Activated CD8-positive, alpha-beta T cell treated with anti-CD3 and anti-CD28 coated beads for 36 hours (primary cell): ENCODE data around the gene GNS. TPM values are rescaled to one million over a fixed set of nuclear protein-coding genes. Genes with fewer than 3 reads are reported as not detected.

Experiments used
- ATAC-seq: fragments of 200-7000 bp; cut with Tn5 transposase; one replicate; pipeline ENCODE4 v1.10.0; 2021; ENCODE audit warnings: mild to moderate bottlenecking, moderate library complexity
- CTCF ChIA-PET: fragments of 350-600 bp; sonication (Branson Sonifier 250); formaldehyde crosslinking; loops from one replicate; lab custom pipeline; 2021; ENCODE audit warnings: antibody characterized with exemption; lab: Charles Lee
- POLR2A ChIA-PET: fragments of 350-600 bp; sonication (Branson Sonifier 250); formaldehyde crosslinking; loops from one replicate; lab custom pipeline; 2021; ENCODE audit warnings: antibody characterized with exemption; lab: Charles Lee
- DNase-seq: peaks from one replicate; pipeline ENCODE4 v3.0.0-alpha.2; 2020
- H3K27ac Mint-ChIP-seq: one replicate; pipeline ENCODE4 v1.8.0; 2021; ENCODE audit warnings: mild to moderate bottlenecking, mixed read lengths
- H3K27me3 Mint-ChIP-seq: one replicate; pipeline ENCODE4 v1.8.0; 2021; ENCODE audit warnings: mixed read lengths
- H3K36me3 Mint-ChIP-seq: one replicate; pipeline ENCODE4 v1.8.0; 2021; ENCODE audit warnings: low read depth, mixed read lengths
- H3K4me1 Mint-ChIP-seq: one replicate; pipeline ENCODE4 v1.8.0; 2021; ENCODE audit warnings: low read depth, mixed read lengths
- H3K4me3 Mint-ChIP-seq: one replicate; pipeline ENCODE4 v1.8.0; 2021; ENCODE audit warnings: mild to moderate bottlenecking, moderate library complexity, mixed read lengths
- H3K9me3 Mint-ChIP-seq: one replicate; pipeline ENCODE4 v1.8.0; 2021; ENCODE audit warnings: mixed read lengths
- intact Hi-C: fragments of 100-400 bp; cut with micrococcal nuclease; formaldehyde crosslinking; loops from one replicate; pipeline ENCODE4 v1.10.0; 2022
- total RNA-seq, 2 experiments: library from RNA; stranded (reverse); gene quantifications; one replicate each; pipeline ENCODE4 v1.2.3, GENCODE V29; 2021
- TF ChIP-seq, protein P1 (sequence below): fragments of 200-600 bp; IDR thresholded peaks from one replicate; pipeline ENCODE4 v1.8.0; 2022; ENCODE audit warnings: antibody characterized with exemption, mild to moderate bottlenecking

Gene GNS
- total RNA-seq, 2 experiments from 2014 or later: 16.4 to 19.2 TPM

DNA sequence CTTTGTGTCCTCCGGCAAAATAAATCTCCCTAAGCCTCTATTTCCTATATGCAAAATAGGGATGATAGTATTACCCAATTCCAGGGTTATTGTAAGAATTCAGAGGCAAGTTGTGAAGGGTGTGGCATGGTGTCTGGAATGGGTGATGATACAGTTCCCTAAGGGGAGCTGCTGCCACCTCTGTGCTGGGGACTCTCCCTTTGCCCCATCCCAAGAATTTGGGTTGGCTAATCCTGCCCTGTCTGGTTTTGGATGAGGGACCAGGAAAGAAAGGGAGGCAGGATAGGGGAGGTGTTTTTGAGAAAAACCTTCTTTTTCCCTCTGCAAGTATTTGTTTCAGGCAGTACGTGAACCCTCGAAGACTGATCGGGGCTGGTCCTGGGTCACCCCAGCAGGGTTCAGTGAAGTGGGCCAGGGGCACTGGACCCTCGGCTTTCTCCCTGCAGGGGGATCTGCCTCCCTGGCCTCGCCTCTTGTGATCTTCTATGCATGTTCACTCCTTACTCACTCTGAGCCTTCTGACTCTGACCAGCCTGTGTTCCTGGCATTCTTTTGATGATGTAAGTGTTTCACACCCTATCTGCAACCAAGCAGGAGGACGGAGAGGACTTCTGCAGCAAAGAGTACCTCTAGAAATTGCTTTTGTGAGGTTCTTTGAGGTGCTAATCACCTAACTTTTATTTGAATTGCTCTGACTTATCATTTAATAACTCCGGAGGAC is 88.1 kb downstream of the GNS start:
- TF ChIP-seq, protein P1, sequence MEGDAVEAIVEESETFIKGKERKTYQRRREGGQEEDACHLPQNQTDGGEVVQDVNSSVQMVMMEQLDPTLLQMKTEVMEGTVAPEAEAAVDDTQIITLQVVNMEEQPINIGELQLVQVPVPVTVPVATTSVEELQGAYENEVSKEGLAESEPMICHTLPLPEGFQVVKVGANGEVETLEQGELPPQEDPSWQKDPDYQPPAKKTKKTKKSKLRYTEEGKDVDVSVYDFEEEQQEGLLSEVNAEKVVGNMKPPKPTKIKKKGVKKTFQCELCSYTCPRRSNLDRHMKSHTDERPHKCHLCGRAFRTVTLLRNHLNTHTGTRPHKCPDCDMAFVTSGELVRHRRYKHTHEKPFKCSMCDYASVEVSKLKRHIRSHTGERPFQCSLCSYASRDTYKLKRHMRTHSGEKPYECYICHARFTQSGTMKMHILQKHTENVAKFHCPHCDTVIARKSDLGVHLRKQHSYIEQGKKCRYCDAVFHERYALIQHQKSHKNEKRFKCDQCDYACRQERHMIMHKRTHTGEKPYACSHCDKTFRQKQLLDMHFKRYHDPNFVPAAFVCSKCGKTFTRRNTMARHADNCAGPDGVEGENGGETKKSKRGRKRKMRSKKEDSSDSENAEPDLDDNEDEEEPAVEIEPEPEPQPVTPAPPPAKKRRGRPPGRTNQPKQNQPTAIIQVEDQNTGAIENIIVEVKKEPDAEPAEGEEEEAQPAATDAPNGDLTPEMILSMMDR: no peak
- Mint-ChIP-seq H3K36me3 (peaks cover 5% of the 10 kb centered on the region), H3K4me1 (peaks cover 89% of the 10 kb centered on the region), H3K27ac (peak overlapping the region; percentile 96), H3K4me3 (peak overlapping the region; percentile 82), H3K27me3 (no peaks in the 10 kb centered on the region), H3K9me3 (no peaks in the 10 kb centered on the region)
- ATAC-seq (peak; percentile 45), DNase-seq (peak; percentile 52)
- POLR2A ChIA-PET: interaction anchor here (1.0 to 1.7 kb wide), 3 partner anchors 14 to 90 kb away, joined by 3 to 6 read pairs (median 5); no protein-coding TSS in a partner anchor
- intact Hi-C loops: no loop called here
- CTCF ChIA-PET: interaction anchor here (1.4 kb wide), 1 partner anchor 21 kb away, joined by 4 read pairs; no protein-coding TSS in a partner anchor

DNA sequence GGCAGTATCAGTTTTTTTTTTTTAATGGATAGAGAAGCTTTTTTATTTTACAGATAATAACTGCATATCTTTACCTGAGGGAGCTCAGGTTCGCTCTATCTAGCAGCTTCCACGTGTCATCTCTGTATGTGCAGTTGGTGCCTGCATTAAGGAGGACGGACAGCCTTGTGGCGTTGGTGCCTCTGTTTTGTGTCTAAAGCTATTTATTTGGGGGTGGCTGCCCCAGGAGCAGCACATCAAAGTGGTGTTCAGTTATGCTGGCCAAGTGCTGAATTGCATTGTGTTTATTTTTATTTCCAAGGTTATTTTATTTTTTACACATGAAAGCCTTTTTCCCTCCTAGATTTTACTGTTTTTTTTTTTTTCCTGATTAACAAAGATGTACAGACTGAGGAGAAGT is 89.2 kb downstream of the GNS start:
- Mint-ChIP-seq H3K4me3 (peak overlapping the region; percentile 82), H3K4me1 (peaks cover 91% of the 10 kb centered on the region), H3K27me3 (no peaks in the 10 kb centered on the region), H3K27ac (peak overlapping the region; percentile 96), H3K9me3 (no peaks in the 10 kb centered on the region), H3K36me3 (peaks cover 5% of the 10 kb centered on the region)
- ChIA-PET POLR2A (interaction anchor here (0.6 to 3.6 kb wide), 13 partner anchors 9 to 89 kb away, joined by 3 to 32 read pairs (median 4); partner anchors contain the start of gene RASSF3), CTCF (interaction anchor here (1.0 to 2.1 kb wide), 6 partner anchors 9 to 61 kb away, joined by 4 to 13 read pairs (median 6); no protein-coding TSS in a partner anchor)
- DNase-seq (peak; percentile 33), ATAC-seq (no peak)
- intact Hi-C loops: no loop called here
- TF ChIP-seq, protein P1: no peak

DNA sequence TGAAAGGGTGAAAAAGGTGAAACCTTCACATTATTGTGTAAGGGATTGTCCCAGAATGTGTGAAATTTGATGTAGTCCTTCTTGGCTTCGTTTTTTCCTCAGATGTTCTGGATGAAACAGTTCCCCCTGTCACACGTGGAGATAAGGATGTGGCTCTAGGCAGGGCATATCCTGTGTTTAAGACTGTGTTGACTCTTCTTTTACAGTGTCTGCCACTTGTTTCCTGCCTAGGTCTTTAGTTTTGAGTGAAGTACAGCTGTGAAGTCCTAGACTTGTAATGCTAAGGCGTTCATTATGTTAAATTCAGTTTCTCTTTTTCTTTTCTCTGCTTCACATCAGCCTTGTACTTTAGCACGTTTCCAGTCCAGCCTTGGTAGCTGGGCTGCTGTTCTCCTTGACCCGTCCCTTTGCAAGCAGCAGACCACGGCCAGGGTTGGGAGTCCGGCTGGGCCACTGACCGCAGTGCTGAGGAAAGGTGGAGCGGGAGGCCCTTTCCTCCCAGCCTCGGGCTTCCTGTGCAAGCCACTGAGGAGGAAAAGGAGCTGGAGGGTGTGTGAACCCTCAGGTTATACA is 89.8 kb downstream of the GNS start:
- Mint-ChIP-seq H3K27ac (peak overlapping the region; percentile 96), H3K9me3 (no peaks in the 10 kb centered on the region), H3K27me3 (no peaks in the 10 kb centered on the region), H3K4me1 (peaks cover 90% of the 10 kb centered on the region), H3K36me3 (peaks cover 5% of the 10 kb centered on the region), H3K4me3 (peak overlapping the region; percentile 82)
- ChIA-PET CTCF (interaction anchor here (1.0 to 2.1 kb wide), 6 partner anchors 9 to 60 kb away, joined by 4 to 13 read pairs (median 6); no protein-coding TSS in a partner anchor), POLR2A (interaction anchor here (0.6 to 3.6 kb wide), 10 partner anchors 9 to 59 kb away, joined by 3 to 32 read pairs (median 5); partner anchors contain the start of gene RASSF3)
- intact Hi-C loops: loop anchor here (2.0 to 5.0 kb wide), 2 partner anchors 37 to 55 kb away; no protein-coding TSS in a partner anchor
- ATAC-seq (peak; percentile 78), DNase-seq (peak; percentile 43)
- TF ChIP-seq, protein P1: no peak

DNA sequence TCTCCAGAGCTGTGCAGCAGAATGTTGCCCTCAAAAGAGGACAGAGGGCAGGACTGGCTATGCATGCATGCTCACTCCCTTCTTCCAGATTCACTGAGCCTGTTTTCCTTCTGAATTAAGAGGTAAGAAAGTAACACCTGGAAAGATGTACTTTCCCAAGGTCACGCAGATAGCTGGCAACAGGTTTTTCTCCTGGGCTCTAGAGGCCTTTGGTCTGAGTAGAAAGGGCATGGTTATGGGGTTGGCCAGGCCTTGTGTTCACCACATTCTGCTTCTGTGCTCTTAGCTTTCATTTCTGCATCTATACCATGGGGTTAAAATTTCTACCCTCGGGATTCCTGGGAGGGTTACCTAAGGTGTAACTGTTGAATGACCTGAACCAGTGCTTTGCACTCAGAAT is 91.4 kb downstream of the GNS start:
- Mint-ChIP-seq H3K27ac (peak overlapping the region; percentile 96), H3K36me3 (peaks cover 3% of the 10 kb centered on the region), H3K4me3 (no peak overlapping the region), H3K9me3 (no peaks in the 10 kb centered on the region), H3K27me3 (no peaks in the 10 kb centered on the region), H3K4me1 (peaks cover 82% of the 10 kb centered on the region)
- POLR2A ChIA-PET: interaction anchor here (0.7 to 3.6 kb wide), 5 partner anchors 8 to 57 kb away, joined by 3 to 32 read pairs (median 4); no protein-coding TSS in a partner anchor
- ATAC-seq: no peak
- no peak for DNase-seq
- intact Hi-C loops: loop anchor here (2.0 to 5.0 kb wide), 2 partner anchors 35 to 53 kb away; no protein-coding TSS in a partner anchor
- CTCF ChIA-PET: interaction anchor here (0.8 to 2.1 kb wide), 5 partner anchors 12 to 118 kb away, joined by 3 to 8 read pairs (median 3); no protein-coding TSS in a partner anchor
- TF ChIP-seq, protein P1: no peak
